Body of pancreas (tissue), 4 donors: Measurements from ENCODE around the gene ACAD9.

Experiments used
- CTCF ChIP-seq, 7 experiments: fragments of 450-650 bp in 4 of 7; fragments of 200-600 bp in 3 of 7; sonication (generic) in 3 of 7; IDR thresholded peaks; one replicate each; pipeline ENCODE4 v1.5.1; 2016 to 2019; ENCODE audit warnings: antibody characterized with exemption in 7 of 7
- POLR2A ChIP-seq, 3 donors: fragments of 450-650 bp; IDR thresholded peaks; one replicate each; pipeline ENCODE4 v1.6.1; 2016; ENCODE audit warnings: antibody characterized with exemption in 3 of 3, mild to moderate bottlenecking in 2 of 3

DNA sequence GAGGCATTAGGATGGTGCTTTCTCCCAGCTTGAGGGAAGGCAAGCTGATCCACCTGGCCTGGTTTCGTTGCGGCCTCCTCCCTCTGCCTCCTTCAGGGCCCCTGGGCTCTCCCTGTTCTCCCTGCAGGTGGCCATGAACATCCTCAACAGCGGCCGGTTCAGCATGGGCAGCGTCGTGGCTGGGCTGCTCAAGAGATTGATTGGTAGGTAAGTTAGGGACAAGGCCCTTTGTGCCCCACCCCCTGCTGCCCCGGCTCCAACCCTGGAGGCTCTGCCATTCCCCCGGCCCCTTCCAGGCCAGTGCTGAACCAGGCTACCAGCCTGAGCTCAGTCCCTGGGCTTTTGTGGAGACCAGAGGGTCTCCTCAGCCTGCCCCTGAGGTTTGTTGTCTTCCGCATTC lies 23.0 kb downstream of the ACAD9 start:
- TF ChIP-seq CTCF (IDR thresholded peaks at IDR 0.05) (no peak), POLR2A (IDR thresholded peaks at IDR 0.05) (no peak)
